ENCODE data around the gene ZNF518A.

GRCh38 chr10:96153070-96153469 is 23.0 kb downstream of the ZNF518A start:
- TF ChIP-seq CTCF (IDR thresholded peaks at IDR 0.05; ENCODE audit: low read length): no peak
- TF ChIP-seq EZH2 (optimal IDR thresholded peaks at IDR 0.05; ENCODE audit: low read depth, low read length): no peak
- TF ChIP-seq EZH2phosphoT487 (IDR thresholded peaks at IDR 0.05; ENCODE audit: low read length): no peak

All from MM.1S (cell line).